Neural cell (in vitro differentiated cells): ENCODE data around the gene IL6R. TPM values are rescaled to one million over a fixed set of nuclear protein-coding genes. Genes with fewer than 3 reads are reported as not detected.

ENCODE experiments used
- H2AFZ ChIP-seq: fragments of 200-600, 300-800 bp; sonication (generic), shearing (Covaris generic); 2 replicates; pipeline ENCODE4 v1.6.0; 2014; ENCODE audit warnings: low read depth, mild to moderate bottlenecking, antibody characterized with exemption, low read length, moderate library complexity
- H3F3A ChIP-seq: fragments of 200-600 bp; shearing (Covaris generic); 2 replicates; pipeline ENCODE4 v1.6.1; 2016; ENCODE audit warnings: mild to moderate bottlenecking, moderate library complexity, mixed read lengths, antibody characterized with exemption, low read length; ENCODE audit not compliant: insufficient read depth, poor library complexity, severe bottlenecking
- H3K27ac ChIP-seq: fragments of 200-600, 300-800 bp; sonication (generic), shearing (Covaris generic); 2 replicates; pipeline ENCODE4 v1.5.1; 2014; ENCODE audit warnings: mild to moderate bottlenecking, low read length, moderate library complexity
- H3K27me3 ChIP-seq: fragments of 300-800, 200-600 bp; sonication (generic), shearing (Covaris generic); 2 replicates; pipeline ENCODE4 v1.6.0; 2014; ENCODE audit warnings: mild to moderate bottlenecking, low read depth, low read length, moderate library complexity; ENCODE audit not compliant: insufficient read depth
- H3K36me3 ChIP-seq: fragments of 300-800, 200-600 bp; sonication (generic), shearing (Covaris generic); 2 replicates; pipeline ENCODE4 v1.5.1; 2014; ENCODE audit warnings: mild to moderate bottlenecking, antibody characterized with exemption, low read length, moderate library complexity; ENCODE audit not compliant: insufficient read depth
- H3K4me2 ChIP-seq: fragments of 300-800, 200-600 bp; sonication (generic), shearing (Covaris generic); 2 replicates; pipeline ENCODE4 v1.6.0; 2014; ENCODE audit warnings: mild to moderate bottlenecking, low read length
- H3K4me3 ChIP-seq: fragments of 300-800, 200-600 bp; sonication (generic), shearing (Covaris generic); 2 replicates; pipeline ENCODE4 v1.5.1; 2014; ENCODE audit warnings: mild to moderate bottlenecking, low read length, moderate library complexity
- H3K79me2 ChIP-seq: fragments of 200-600 bp; shearing (Covaris generic); replicated peaks from 2 replicates; pipeline ENCODE4 v1.6.0; 2014; ENCODE audit warnings: mild to moderate bottlenecking, low read length, moderate library complexity; ENCODE audit not compliant: insufficient read depth
- H3K9ac ChIP-seq: fragments of 300-800, 200-600 bp; sonication (generic), shearing (Covaris generic); 2 replicates; pipeline ENCODE4 v1.6.1; 2016; ENCODE audit warnings: mild to moderate bottlenecking, low read length, mixed read lengths
- H3K9me2 ChIP-seq: fragments of 200-600 bp; shearing (Covaris generic); 2 replicates; pipeline ENCODE4 v1.6.1; 2016; ENCODE audit warnings: mild to moderate bottlenecking, low read length, mixed read lengths; ENCODE audit not compliant: insufficient read depth
- H3K9me3 ChIP-seq: fragments of 200-600, 300-800 bp; sonication (generic), shearing (Covaris generic); 2 replicates; pipeline ENCODE4 v1.6.1; 2016; ENCODE audit warnings: mild to moderate bottlenecking, mixed run types, low read length, moderate library complexity, mixed read lengths
- H4K20me1 ChIP-seq: fragments of 200-600 bp; shearing (Covaris generic); 2 replicates; pipeline ENCODE4 v1.6.1; 2016; ENCODE audit warnings: mild to moderate bottlenecking, mixed run types; ENCODE audit not compliant: insufficient read depth
- CTCF ChIP-seq: fragments of 450-650 bp; IDR thresholded peaks from 2 replicates; pipeline ENCODE4 v1.5.1; 2014; ENCODE audit warnings: antibody characterized with exemption, mild to moderate bottlenecking, moderate library complexity; ENCODE audit not compliant: poor library complexity, severe bottlenecking
- EP300 ChIP-seq: fragments of 450-650 bp; conservative IDR thresholded peaks from 2 replicates; pipeline ENCODE4 v1.6.1; 2014; ENCODE audit warnings: antibody characterized with exemption, mild to moderate bottlenecking, moderate library complexity; ENCODE audit not compliant: poor library complexity, severe bottlenecking
- EZH2 ChIP-seq: fragments of 200-600, 300-800 bp; shearing (Covaris generic), sonication (generic); IDR thresholded peaks from 2 replicates; pipeline ENCODE4 v1.6.1; 2014; ENCODE audit warnings: antibody characterized with exemption, low read length, borderline replicate concordance, mild to moderate bottlenecking; ENCODE audit not compliant: insufficient read depth, poor library complexity, severe bottlenecking
- MXI1 ChIP-seq: fragments of 450-650 bp; conservative IDR thresholded peaks from 2 replicates; pipeline ENCODE4 v1.6.1; 2014; ENCODE audit warnings: antibody characterized with exemption, mild to moderate bottlenecking; ENCODE audit not compliant: poor library complexity, severe bottlenecking
- POLR2AphosphoS5 ChIP-seq: IDR thresholded peaks from 2 replicates; pipeline ENCODE4 v1.6.1; 2012
- RAD21 ChIP-seq: fragments of 450-650 bp; conservative IDR thresholded peaks from 2 replicates; pipeline ENCODE4 v1.6.1; 2014; ENCODE audit warnings: antibody characterized with exemption, mild to moderate bottlenecking, moderate library complexity
- REST ChIP-seq: IDR thresholded peaks from 2 replicates; pipeline ENCODE4 v1.6.1; 2012; ENCODE audit warnings: borderline replicate concordance
- SMC3 ChIP-seq: fragments of 450-650 bp; conservative IDR thresholded peaks from 2 replicates; pipeline ENCODE4 v1.6.1; 2014; ENCODE audit warnings: antibody characterized with exemption, mild to moderate bottlenecking, moderate library complexity; ENCODE audit not compliant: poor library complexity
- TAF1 ChIP-seq: IDR thresholded peaks from 2 replicates; pipeline ENCODE4 v1.6.1; 2012; ENCODE audit warnings: low read depth
- polyA plus RNA-seq: library from polyadenylated mRNA; depleted of rRNA; stranded (reverse); fragments of >200 nt; gene quantifications from 2 replicates; pipeline ENCODE4 v1.2.3, GENCODE V29; 2014

Gene IL6R
- polyA plus RNA-seq, 1 donor from 2014 or later, result not detected

DNA sequence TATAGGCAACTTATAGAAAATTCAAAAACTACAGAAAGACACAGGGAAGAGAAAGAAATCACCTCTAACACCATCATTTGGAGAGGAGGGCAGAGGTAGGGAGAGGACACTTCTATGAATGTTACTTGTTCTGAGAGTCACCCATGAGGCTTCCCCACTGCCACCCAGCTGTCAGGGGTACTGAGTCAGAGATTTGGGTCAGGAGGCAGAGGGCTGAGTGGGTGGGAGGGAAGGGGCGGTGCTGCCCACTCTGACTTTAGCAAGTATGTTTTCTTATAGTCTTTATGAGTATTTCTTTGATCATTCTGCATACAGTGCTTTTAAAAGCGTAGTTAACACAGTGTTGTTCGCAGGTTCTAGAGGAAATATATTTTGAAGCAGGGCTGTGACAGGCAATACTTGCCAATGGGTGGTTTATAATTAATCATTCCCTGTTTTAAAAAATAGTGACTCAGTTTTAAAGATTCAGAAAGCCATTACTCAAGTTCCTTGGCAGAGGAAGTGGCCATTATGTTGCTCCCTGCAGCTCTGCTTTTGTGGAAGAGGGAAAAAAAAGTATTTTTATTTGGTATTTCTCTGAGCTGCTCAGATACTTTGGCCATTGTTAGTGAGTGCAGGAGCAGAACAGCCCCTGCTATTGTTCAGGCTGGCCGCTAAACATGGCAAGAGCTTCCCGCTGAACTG lies 18.3 kb downstream of the IL6R start:
- Histone ChIP-seq H3K4me3 (no peak overlapping the region), H3K79me2 (no peaks in the 10 kb centered on the region), H3K27ac (no peak overlapping the region)

GRCh38 chr1:154423988-154424326 lies 18.8 kb downstream of the IL6R start:
- no peak overlapping the region for H3K4me2 ChIP-seq
- no peaks in the 10 kb centered on the region for H3K9me2 ChIP-seq
- no peaks in the 10 kb centered on the region for H3K9me3 ChIP-seq
- no peaks in the 10 kb centered on the region for H3F3A ChIP-seq
- no peak overlapping the region for H3K4me3 ChIP-seq
- no peaks in the 10 kb centered on the region for H3K79me2 ChIP-seq
- no peaks in the 10 kb centered on the region for H4K20me1 ChIP-seq
- no peak overlapping the region for H2AFZ ChIP-seq
- H3K27ac ChIP-seq, result no peak overlapping the region
- no peaks in the 10 kb centered on the region for H3K36me3 ChIP-seq
- H3K9ac ChIP-seq, result no peak overlapping the region
- no peaks in the 10 kb centered on the region for H3K27me3 ChIP-seq
- TF ChIP-seq REST (no peak), SMC3 (no peak), EZH2 (no peak), POLR2AphosphoS5 (no peak), EP300 (no peak), MXI1 (no peak)

More for the DNA sequence above, 18.3 kb downstream of the IL6R start:
- no peak for TF ChIP-seq EZH2
- TF ChIP-seq EP300, result no peak
- TF ChIP-seq REST, result no peak
- TF ChIP-seq TAF1, result no peak
- TF ChIP-seq MXI1, result no peak
- TF ChIP-seq CTCF, result no peak
- no peak for TF ChIP-seq SMC3
- TF ChIP-seq RAD21, result no peak
- Histone ChIP-seq H2AFZ (no peak overlapping the region), H3K4me2 (no peak overlapping the region), H3K36me3 (no peaks in the 10 kb centered on the region), H3F3A (no peaks in the 10 kb centered on the region), H3K9me3 (no peaks in the 10 kb centered on the region), H4K20me1 (no peaks in the 10 kb centered on the region), H3K27me3 (no peaks in the 10 kb centered on the region), H3K9me2 (no peaks in the 10 kb centered on the region), H3K9ac (no peak overlapping the region)
